Esophagus (tissue), 2 donors: ENCODE measurements around the gene SCARF2. TPM values are rescaled to one million over a fixed set of nuclear protein-coding genes. Genes with fewer than 3 reads are reported as not detected.

Experiments used
- H3K27ac ChIP-seq, 2 donors: one replicate each; pipeline ENCODE4 v1.5.1; 2013; ENCODE audit warnings: low read depth in 2 of 2, mild to moderate bottlenecking in 2 of 2, inconsistent platforms in 1 of 2, low read length in 1 of 2, moderate library complexity in 1 of 2
- H3K27me3 ChIP-seq, 2 donors: one replicate each; pipeline ENCODE4 v1.6.1; 2013; ENCODE audit warnings: low read length in 2 of 2, control low read depth in 1 of 2, mild to moderate bottlenecking in 1 of 2; ENCODE audit not compliant: insufficient read depth in 2 of 2, control insufficient read depth in 1 of 2
- H3K36me3 ChIP-seq, 2 donors: one replicate each; pipeline ENCODE4 v1.6.1; 2013; ENCODE audit warnings: low read length in 1 of 2; ENCODE audit not compliant: control insufficient read depth in 2 of 2, insufficient read depth in 2 of 2
- H3K4me1 ChIP-seq, 2 donors: one replicate each; pipeline ENCODE4 v1.6.1; 2013; ENCODE audit warnings: low read length in 1 of 2; ENCODE audit not compliant: control insufficient read depth in 2 of 2, insufficient read depth in 2 of 2
- H3K4me3 ChIP-seq, 2 donors: one replicate each; pipeline ENCODE4 v1.5.1; 2013; ENCODE audit warnings: low read length in 2 of 2, mild to moderate bottlenecking in 2 of 2, low read depth in 1 of 2, moderate library complexity in 1 of 2
- H3K9me3 ChIP-seq, 2 donors: one replicate each; pipeline ENCODE4 v1.6.1; 2013; ENCODE audit warnings: mild to moderate bottlenecking in 2 of 2, low read depth in 1 of 2, low read length in 1 of 2, moderate library complexity in 1 of 2; ENCODE audit not compliant: control insufficient read depth in 2 of 2, insufficient read depth in 1 of 2
- WGBS, 2 donors: extraction: QIAGEN DNeasy Blood & Tissue Kit; methylation state at CpG; one replicate each; pipeline ENCODE4 v1.1.7; 2013; 5-methylcytosine and 5-hydroxymethylcytosine counted together
- polyA plus RNA-seq, 2 donors: library from polyadenylated mRNA; stranded (reverse); fragments of 200-250 nt; gene quantifications; one replicate each; pipeline ENCODE4 v1.2.3, GENCODE V29; 2013
- donor health status: healthy with polysubstance abuse.
- donor health status: Bipolar disorder and iron deficiency.

Gene SCARF2
- polyA plus RNA-seq, 2 donors, result 0.57 to 1.0 TPM

GRCh38 chr22:20464096-20464614, 26.5 kb upstream of the SCARF2 start:
- peaks cover 3 to 9% of the 10 kb centered on the region in 2 donors for H3K4me1 ChIP-seq
- peaks cover 2 to 9% of the 10 kb centered on the region in 2 donors for H3K36me3 ChIP-seq
- no peaks in the 10 kb centered on the region for H3K9me3 ChIP-seq
- H3K27ac ChIP-seq, result peak overlapping the region; percentile 70 to 77
- 80% methylated on average over 11 of the region's 11 CpGs for WGBS, 2 donors
- no peak overlapping the region for H3K4me3 ChIP-seq
- H3K27me3 ChIP-seq, result no peaks in the 10 kb centered on the region

GRCh38 chr22:20463324-20464095, 25.9 kb upstream of the SCARF2 start:
- no peaks in the 10 kb centered on the region for H3K27me3 ChIP-seq
- H3K27ac ChIP-seq, result peak overlapping the region; percentile 70 to 77
- H3K4me1 ChIP-seq, result peaks cover 3 to 9% of the 10 kb centered on the region in 2 donors
- 48 to 59% methylated on average over 2 of the region's 2 CpGs for WGBS, 2 donors
- no peaks in the 10 kb centered on the region for H3K9me3 ChIP-seq
- H3K4me3 ChIP-seq, result no peak overlapping the region
- H3K36me3 ChIP-seq, result peaks cover 2 to 6% of the 10 kb centered on the region in 2 donors

GRCh38 chr22:20459862-20460261, 22.2 kb upstream of the SCARF2 start:
- no peaks in the 10 kb centered on the region for H3K9me3 ChIP-seq
- peaks cover 3 to 7% of the 10 kb centered on the region in 2 donors for H3K4me1 ChIP-seq
- H3K4me3 ChIP-seq, result no peak overlapping the region
- H3K27me3 ChIP-seq, result no peaks in the 10 kb centered on the region
- no peak overlapping the region for H3K27ac ChIP-seq
- peaks cover 7 to 11% of the 10 kb centered on the region in 2 donors for H3K36me3 ChIP-seq
- 93 to 98% methylated on average over 4 of the region's 4 CpGs for WGBS, 2 donors

GRCh38 chr22:20459152-20459542, 21.5 kb upstream of the SCARF2 start:
- WGBS, 2 donors, result 93 to 97% methylated on average over 3 of the region's 3 CpGs
- Histone ChIP-seq H3K4me3 (no peak overlapping the region), H3K36me3 (peaks cover 6 to 7% of the 10 kb centered on the region in 2 donors), H3K27ac (no peak overlapping the region), H3K27me3 (no peaks in the 10 kb centered on the region), H3K4me1 (peaks cover under 1 to 1% of the 10 kb centered on the region in 2 donors), H3K9me3 (no peaks in the 10 kb centered on the region)

GRCh38 chr22:20458530-20459151, 21.0 kb upstream of the SCARF2 start:
- WGBS, 2 donors, result 82 to 89% methylated on average over 8 of the region's 8 CpGs
- peaks cover 6 to 7% of the 10 kb centered on the region in 2 donors for H3K36me3 ChIP-seq
- no peak overlapping the region for H3K27ac ChIP-seq
- H3K4me3 ChIP-seq, result no peak overlapping the region
- no peaks in the 10 kb centered on the region for H3K9me3 ChIP-seq
- no peaks in the 10 kb centered on the region for H3K27me3 ChIP-seq
- H3K4me1 ChIP-seq, result no peaks in the 10 kb centered on the region

- no peak overlapping the region for H3K27ac ChIP-seq
- H3K27me3 ChIP-seq, result no peaks in the 10 kb centered on the region
- WGBS, 2 donors, result 92 to 94% methylated on average over 15 of the region's 15 CpGs
- H3K4me1 ChIP-seq, result no peaks in the 10 kb centered on the region
- H3K9me3 ChIP-seq, result no peaks in the 10 kb centered on the region
- H3K4me3 ChIP-seq, result no peak overlapping the region
- peaks cover 6 to 7% of the 10 kb centered on the region in 2 donors for H3K36me3 ChIP-seq
Observed at GRCh38 chr22:20457506-20458240, 20.0 kb upstream of the SCARF2 start.

- Histone ChIP-seq H3K4me3 (no peak overlapping the region), H3K27me3 (no peaks in the 10 kb centered on the region), H3K4me1 (no peaks in the 10 kb centered on the region), H3K27ac (no peak overlapping the region), H3K36me3 (peaks cover 6 to 7% of the 10 kb centered on the region in 2 donors), H3K9me3 (no peaks in the 10 kb centered on the region)
- WGBS, 2 donors, result 88% methylated on average over 3 of the region's 3 CpGs
Observed at GRCh38 chr22:20456722-20457076, 19.1 kb upstream of the SCARF2 start.

- Histone ChIP-seq H3K27ac (no peak overlapping the region), H3K27me3 (no peaks in the 10 kb centered on the region), H3K4me3 (no peak overlapping the region), H3K36me3 (peaks cover 6 to 7% of the 10 kb centered on the region in 2 donors), H3K9me3 (no peaks in the 10 kb centered on the region), H3K4me1 (no peaks in the 10 kb centered on the region)
- WGBS, 2 donors, result 15 to 20% methylated on average over 6 of the region's 6 CpGs
Observed at GRCh38 chr22:20456064-20456721, 18.6 kb upstream of the SCARF2 start.

- 85 to 87% methylated on average over 8 of the region's 8 CpGs for WGBS, 2 donors
- Histone ChIP-seq H3K27me3 (no peaks in the 10 kb centered on the region), H3K36me3 (peaks cover 6 to 7% of the 10 kb centered on the region in 2 donors), H3K9me3 (no peaks in the 10 kb centered on the region), H3K4me3 (no peak overlapping the region), H3K27ac (no peak overlapping the region), H3K4me1 (no peaks in the 10 kb centered on the region)
Observed at GRCh38 chr22:20455709-20456063, 18.1 kb upstream of the SCARF2 start.
